HEK293 (cell line): ENCODE data around the gene GLTPD2.
A peak's percentile ranks its signal among the peaks of the same experiment; 100 is the strongest.

ENCODE experiments used
- CTCF ChIA-PET: fragments of 350-600 bp; formaldehyde crosslinking; extraction: SDS; loops from one replicate; lab custom pipeline; 2021; ENCODE audit warnings: antibody characterized with exemption; lab: Yijun Ruan, JAX
- POLR2A ChIA-PET: fragments of 300-600 bp; formaldehyde crosslinking; extraction: SDS; loops from one replicate; lab custom pipeline; 2020; ENCODE audit warnings: antibody characterized with exemption, inconsistent platforms; lab: Yijun Ruan, JAX
- H3K27ac ChIP-seq: fragments of 200-500 bp; sonication (Bioruptor generic); 2 replicates; pipeline ENCODE4 v1.5.1; 2014; ENCODE audit warnings: low read depth, low read length, control low read depth, inconsistent platforms; ENCODE audit errors: extremely low read depth
- H3K36me3 ChIP-seq, 2 experiments: fragments of 200-500 bp in 1 of 2; sonication (Bioruptor generic) in 1 of 2; 1 replicate in 1 of 2; 2 replicates in 1 of 2; pipeline ENCODE4 v1.5.1; 2014 to 2017; ENCODE audit warnings: inconsistent platforms in 2 of 2, low read length in 2 of 2; ENCODE audit not compliant: control insufficient read depth in 2 of 2, insufficient read depth in 1 of 2
- H3K4me1 ChIP-seq: fragments of 200-500 bp; sonication (Bioruptor generic); 2 replicates; pipeline ENCODE4 v1.5.1; 2014; ENCODE audit warnings: mild to moderate bottlenecking, low read length, inconsistent platforms; ENCODE audit not compliant: control insufficient read depth, insufficient read depth
- H3K4me3 ChIP-seq: 2 replicates; pipeline ENCODE4 v1.5.1; 2011; ENCODE audit warnings: low read depth, mild to moderate bottlenecking, control low read depth, low read length, moderate library complexity
- H3K9me3 ChIP-seq: fragments of 200-500 bp; sonication (Bioruptor generic); 2 replicates; pipeline ENCODE4 v1.5.1; 2014; ENCODE audit warnings: low read depth, low read length, inconsistent platforms; ENCODE audit not compliant: control insufficient read depth, insufficient read depth
- BCL11A ChIP-seq: fragments of 450-650 bp; formaldehyde crosslinking; IDR thresholded peaks from 2 replicates; pipeline ENCODE4 v1.5.1; 2016; ENCODE audit warnings: low read depth, missing biosample characterization, missing genetic modification characterization
- BCL11B ChIP-seq: fragments of 450-650 bp; formaldehyde crosslinking; IDR thresholded peaks from 2 replicates; pipeline ENCODE4 v1.5.1; 2016; ENCODE audit warnings: low read depth, missing biosample characterization, missing genetic modification characterization
- FEZF1 ChIP-seq: fragments of 450-650 bp; formaldehyde crosslinking; IDR thresholded peaks from 2 replicates; pipeline ENCODE4 v1.5.1; 2016; ENCODE audit warnings: missing biosample characterization, missing genetic modification characterization
- GLIS1 ChIP-seq: fragments of 450-650 bp; formaldehyde crosslinking; IDR thresholded peaks from 2 replicates; pipeline ENCODE4 v1.5.1; 2016; ENCODE audit warnings: missing biosample characterization, missing genetic modification characterization
- MYNN ChIP-seq: fragments of 450-650 bp; formaldehyde crosslinking; IDR thresholded peaks from 2 replicates; pipeline ENCODE4 v1.5.1; 2016; ENCODE audit warnings: missing biosample characterization, missing genetic modification characterization, borderline replicate concordance
- SALL2 ChIP-seq: fragments of 450-650 bp; formaldehyde crosslinking; IDR thresholded peaks from 2 replicates; pipeline ENCODE4 v1.5.0; 2017; ENCODE audit warnings: missing biosample characterization, mild to moderate bottlenecking, missing genetic modification characterization, borderline replicate concordance
- ZEB2 ChIP-seq: fragments of 450-650 bp; formaldehyde crosslinking; IDR thresholded peaks from 2 replicates; pipeline ENCODE4 v1.5.1; 2016; ENCODE audit warnings: missing biosample characterization, missing genetic modification characterization
- ZIC2 ChIP-seq: fragments of 450-650 bp; formaldehyde crosslinking; IDR thresholded peaks from 2 replicates; pipeline ENCODE4 v1.5.1; 2016; ENCODE audit warnings: missing biosample characterization, missing genetic modification characterization
- ZNF16 ChIP-seq: fragments of 450-650 bp; formaldehyde crosslinking; IDR thresholded peaks from 2 replicates; pipeline ENCODE4 v1.5.1; 2016; ENCODE audit warnings: low read depth, missing biosample characterization, missing genetic modification characterization
- ZNF239 ChIP-seq: fragments of 450-650 bp; formaldehyde crosslinking; IDR thresholded peaks from 2 replicates; pipeline ENCODE4 v1.5.1; 2016; ENCODE audit warnings: missing biosample characterization, missing genetic modification characterization
- ZNF266 ChIP-seq: fragments of 450-650 bp; formaldehyde crosslinking; IDR thresholded peaks from 2 replicates; pipeline ENCODE4 v1.5.1; 2016; ENCODE audit warnings: missing biosample characterization, missing genetic modification characterization, low read depth
- ZNF785 ChIP-seq: fragments of 450-650 bp; formaldehyde crosslinking; IDR thresholded peaks from 2 replicates; pipeline ENCODE4 v1.5.1; 2016; ENCODE audit warnings: missing biosample characterization, missing genetic modification characterization
- ZNF792 ChIP-seq: fragments of 450-650 bp; formaldehyde crosslinking; IDR thresholded peaks from 2 replicates; pipeline ENCODE4 v1.5.1; 2016; ENCODE audit warnings: missing biosample characterization, missing genetic modification characterization
- TF ChIP-seq, protein P1 (sequence below): fragments of 450-650 bp; formaldehyde crosslinking; IDR thresholded peaks from 2 replicates; pipeline ENCODE4 v1.5.1; 2016; ENCODE audit warnings: missing biosample characterization, missing genetic modification characterization
- TF ChIP-seq, protein P2 (sequence below): fragments of 450-650 bp; formaldehyde crosslinking; IDR thresholded peaks from 2 replicates; pipeline ENCODE4 v1.5.1; 2016; ENCODE audit warnings: missing biosample characterization, missing genetic modification characterization
- TF ChIP-seq, protein P3 (sequence below): fragments of 450-650 bp; formaldehyde crosslinking; IDR thresholded peaks from 2 replicates; pipeline ENCODE4 v1.5.1; 2017; ENCODE audit warnings: missing biosample characterization, missing genetic modification characterization
- TF ChIP-seq, protein P4 (sequence below): sonication (generic); formaldehyde crosslinking; IDR thresholded peaks from 2 replicates; pipeline ENCODE4 v1.8.1; 2022; ENCODE audit warnings: mild to moderate bottlenecking, moderate library complexity, missing genetic modification reagents
- TF ChIP-seq, protein P5 (sequence below): fragments of 450-650 bp; formaldehyde crosslinking; IDR thresholded peaks from 2 replicates; pipeline ENCODE4 v1.5.1; 2016; ENCODE audit warnings: missing biosample characterization, missing genetic modification characterization

GLTPD2 gene

DNA sequence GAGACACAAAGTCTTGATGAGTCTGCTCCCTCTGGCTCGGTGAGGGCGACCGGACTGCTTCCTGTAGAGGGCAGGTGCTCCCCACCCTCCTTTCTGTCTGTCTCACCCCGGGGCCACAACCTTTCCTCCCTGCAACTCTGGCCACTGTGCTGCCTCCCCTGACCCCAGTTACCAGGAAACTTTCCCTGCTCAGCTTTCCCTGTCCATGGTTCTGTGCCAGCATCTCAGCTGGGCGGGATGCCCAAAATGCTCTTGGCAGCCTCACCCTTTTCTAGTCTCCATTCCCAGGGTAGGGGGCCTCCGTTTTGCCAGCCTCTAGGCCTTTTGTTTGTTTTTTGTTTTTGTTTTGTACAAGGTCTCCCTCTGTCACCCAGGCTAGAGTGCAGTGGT lies 19.6 kb downstream of the GLTPD2 start (continued):
- TF ChIP-seq, protein P1, sequence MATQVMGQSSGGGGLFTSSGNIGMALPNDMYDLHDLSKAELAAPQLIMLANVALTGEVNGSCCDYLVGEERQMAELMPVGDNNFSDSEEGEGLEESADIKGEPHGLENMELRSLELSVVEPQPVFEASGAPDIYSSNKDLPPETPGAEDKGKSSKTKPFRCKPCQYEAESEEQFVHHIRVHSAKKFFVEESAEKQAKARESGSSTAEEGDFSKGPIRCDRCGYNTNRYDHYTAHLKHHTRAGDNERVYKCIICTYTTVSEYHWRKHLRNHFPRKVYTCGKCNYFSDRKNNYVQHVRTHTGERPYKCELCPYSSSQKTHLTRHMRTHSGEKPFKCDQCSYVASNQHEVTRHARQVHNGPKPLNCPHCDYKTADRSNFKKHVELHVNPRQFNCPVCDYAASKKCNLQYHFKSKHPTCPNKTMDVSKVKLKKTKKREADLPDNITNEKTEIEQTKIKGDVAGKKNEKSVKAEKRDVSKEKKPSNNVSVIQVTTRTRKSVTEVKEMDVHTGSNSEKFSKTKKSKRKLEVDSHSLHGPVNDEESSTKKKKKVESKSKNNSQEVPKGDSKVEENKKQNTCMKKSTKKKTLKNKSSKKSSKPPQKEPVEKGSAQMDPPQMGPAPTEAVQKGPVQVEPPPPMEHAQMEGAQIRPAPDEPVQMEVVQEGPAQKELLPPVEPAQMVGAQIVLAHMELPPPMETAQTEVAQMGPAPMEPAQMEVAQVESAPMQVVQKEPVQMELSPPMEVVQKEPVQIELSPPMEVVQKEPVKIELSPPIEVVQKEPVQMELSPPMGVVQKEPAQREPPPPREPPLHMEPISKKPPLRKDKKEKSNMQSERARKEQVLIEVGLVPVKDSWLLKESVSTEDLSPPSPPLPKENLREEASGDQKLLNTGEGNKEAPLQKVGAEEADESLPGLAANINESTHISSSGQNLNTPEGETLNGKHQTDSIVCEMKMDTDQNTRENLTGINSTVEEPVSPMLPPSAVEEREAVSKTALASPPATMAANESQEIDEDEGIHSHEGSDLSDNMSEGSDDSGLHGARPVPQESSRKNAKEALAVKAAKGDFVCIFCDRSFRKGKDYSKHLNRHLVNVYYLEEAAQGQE (tag by site-specific recombination), result peak; percentile 89

DNA sequence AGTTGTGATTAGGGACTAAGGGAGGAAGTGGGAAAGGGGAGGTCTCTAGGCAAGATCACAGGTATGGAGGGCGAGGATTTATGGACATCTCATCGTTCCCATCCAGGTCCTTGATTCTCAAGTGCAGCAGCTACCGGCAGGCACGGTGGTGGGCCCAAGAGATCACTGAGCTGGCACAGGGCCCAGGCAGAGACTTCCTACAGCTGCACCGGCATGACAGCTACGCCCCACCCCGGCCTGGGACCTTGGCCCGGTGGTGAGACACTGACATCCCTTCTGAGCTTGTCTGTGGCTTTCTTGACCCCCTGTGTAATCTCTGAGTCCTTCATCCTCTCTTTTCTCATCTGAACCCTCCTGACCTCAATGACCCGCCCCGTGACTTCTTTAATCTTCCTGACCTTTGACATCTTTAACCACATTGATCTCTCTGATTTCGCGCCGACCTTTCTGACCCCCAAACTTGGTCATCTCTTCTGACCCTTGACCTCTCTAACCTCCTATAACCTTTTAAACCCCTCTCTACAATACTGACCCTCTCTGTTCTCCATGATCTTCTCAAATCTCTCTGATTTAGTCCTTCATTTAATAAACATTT lies 22.0 kb downstream of the GLTPD2 start:
- no peak overlapping the region for H3K27ac ChIP-seq
- no peaks in the 10 kb centered on the region for H3K4me1 ChIP-seq
- ChIA-PET POLR2A (interaction anchor here (1.2 kb wide), 1 partner anchor 21 kb away, joined by 4 read pairs; no protein-coding TSS in a partner anchor), CTCF (interaction anchor here (0.6 to 1.2 kb wide), 2 partner anchors 18 to 21 kb away, joined by 5 to 6 read pairs; no protein-coding TSS in a partner anchor)
- peaks cover 0 to 43% of the 10 kb centered on the region in 2 experiments; a peak in 2 of 3 replicates for H3K36me3 ChIP-seq
- TF ChIP-seq ZNF266 (tag by site-specific recombination) (no peak), ZNF785 (tag by site-specific recombination) (no peak), GLIS1 (no peak), MYNN (tag by site-specific recombination) (no peak), FEZF1 (tag by site-specific recombination) (no peak), ZNF792 (tag by site-specific recombination) (no peak), ZNF16 (tag by site-specific recombination) (no peak), ZEB2 (tag by site-specific recombination) (no peak), SALL2 (tag by site-specific recombination) (no peak), ZNF239 (no peak), ZIC2 (tag by site-specific recombination) (no peak), BCL11A (tag by site-specific recombination) (peak; percentile 96), BCL11B (peak; percentile 98)
- TF ChIP-seq, protein P2, sequence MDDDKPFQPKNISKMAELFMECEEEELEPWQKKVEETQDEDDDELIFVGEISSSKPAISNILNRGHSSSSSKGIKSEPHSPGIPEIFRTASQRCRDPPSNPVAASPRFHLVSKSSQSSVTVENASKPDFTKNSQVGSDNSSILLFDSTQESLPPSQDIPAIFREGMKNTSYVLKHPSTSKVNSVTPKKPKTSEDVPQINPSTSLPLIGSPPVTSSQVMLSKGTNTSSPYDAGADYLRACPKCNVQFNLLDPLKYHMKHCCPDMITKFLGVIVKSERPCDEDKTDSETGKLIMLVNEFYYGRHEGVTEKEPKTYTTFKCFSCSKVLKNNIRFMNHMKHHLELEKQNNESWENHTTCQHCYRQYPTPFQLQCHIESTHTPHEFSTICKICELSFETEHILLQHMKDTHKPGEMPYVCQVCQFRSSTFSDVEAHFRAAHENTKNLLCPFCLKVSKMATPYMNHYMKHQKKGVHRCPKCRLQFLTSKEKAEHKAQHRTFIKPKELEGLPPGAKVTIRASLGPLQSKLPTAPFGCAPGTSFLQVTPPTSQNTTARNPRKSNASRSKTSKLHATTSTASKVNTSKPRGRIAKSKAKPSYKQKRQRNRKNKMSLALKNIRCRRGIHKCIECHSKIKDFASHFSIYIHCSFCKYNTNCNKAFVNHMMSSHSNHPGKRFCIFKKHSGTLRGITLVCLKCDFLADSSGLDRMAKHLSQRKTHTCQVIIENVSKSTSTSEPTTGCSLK (tag by site-specific recombination), result no peak
- TF ChIP-seq, protein P3, sequence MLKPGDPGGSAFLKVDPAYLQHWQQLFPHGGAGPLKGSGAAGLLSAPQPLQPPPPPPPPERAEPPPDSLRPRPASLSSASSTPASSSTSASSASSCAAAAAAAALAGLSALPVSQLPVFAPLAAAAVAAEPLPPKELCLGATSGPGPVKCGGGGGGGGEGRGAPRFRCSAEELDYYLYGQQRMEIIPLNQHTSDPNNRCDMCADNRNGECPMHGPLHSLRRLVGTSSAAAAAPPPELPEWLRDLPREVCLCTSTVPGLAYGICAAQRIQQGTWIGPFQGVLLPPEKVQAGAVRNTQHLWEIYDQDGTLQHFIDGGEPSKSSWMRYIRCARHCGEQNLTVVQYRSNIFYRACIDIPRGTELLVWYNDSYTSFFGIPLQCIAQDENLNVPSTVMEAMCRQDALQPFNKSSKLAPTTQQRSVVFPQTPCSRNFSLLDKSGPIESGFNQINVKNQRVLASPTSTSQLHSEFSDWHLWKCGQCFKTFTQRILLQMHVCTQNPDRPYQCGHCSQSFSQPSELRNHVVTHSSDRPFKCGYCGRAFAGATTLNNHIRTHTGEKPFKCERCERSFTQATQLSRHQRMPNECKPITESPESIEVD (tag by site-specific recombination), result no peak
- TF ChIP-seq, protein P4, sequence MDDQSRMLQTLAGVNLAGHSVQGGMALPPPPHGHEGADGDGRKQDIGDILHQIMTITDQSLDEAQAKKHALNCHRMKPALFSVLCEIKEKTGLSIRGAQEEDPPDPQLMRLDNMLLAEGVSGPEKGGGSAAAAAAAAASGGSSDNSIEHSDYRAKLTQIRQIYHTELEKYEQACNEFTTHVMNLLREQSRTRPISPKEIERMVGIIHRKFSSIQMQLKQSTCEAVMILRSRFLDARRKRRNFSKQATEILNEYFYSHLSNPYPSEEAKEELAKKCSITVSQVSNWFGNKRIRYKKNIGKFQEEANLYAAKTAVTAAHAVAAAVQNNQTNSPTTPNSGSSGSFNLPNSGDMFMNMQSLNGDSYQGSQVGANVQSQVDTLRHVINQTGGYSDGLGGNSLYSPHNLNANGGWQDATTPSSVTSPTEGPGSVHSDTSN (CRISPR knock-in tag), result no peak
- TF ChIP-seq, protein P5, sequence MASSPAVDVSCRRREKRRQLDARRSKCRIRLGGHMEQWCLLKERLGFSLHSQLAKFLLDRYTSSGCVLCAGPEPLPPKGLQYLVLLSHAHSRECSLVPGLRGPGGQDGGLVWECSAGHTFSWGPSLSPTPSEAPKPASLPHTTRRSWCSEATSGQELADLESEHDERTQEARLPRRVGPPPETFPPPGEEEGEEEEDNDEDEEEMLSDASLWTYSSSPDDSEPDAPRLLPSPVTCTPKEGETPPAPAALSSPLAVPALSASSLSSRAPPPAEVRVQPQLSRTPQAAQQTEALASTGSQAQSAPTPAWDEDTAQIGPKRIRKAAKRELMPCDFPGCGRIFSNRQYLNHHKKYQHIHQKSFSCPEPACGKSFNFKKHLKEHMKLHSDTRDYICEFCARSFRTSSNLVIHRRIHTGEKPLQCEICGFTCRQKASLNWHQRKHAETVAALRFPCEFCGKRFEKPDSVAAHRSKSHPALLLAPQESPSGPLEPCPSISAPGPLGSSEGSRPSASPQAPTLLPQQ, result no peak
- H3K9me3 ChIP-seq, result no peaks in the 10 kb centered on the region
- H3K4me3 ChIP-seq, result no peak overlapping the region
